Measurements from ENCODE around the gene CTNND1. TPM values are rescaled to one million over a fixed set of nuclear protein-coding genes. Genes with fewer than 3 reads are reported as not detected.

CTNND1 gene
- total and polyA plus RNA-seq, 7 donors, result 66.0 to 132 (median 97.7) TPM

DNA sequence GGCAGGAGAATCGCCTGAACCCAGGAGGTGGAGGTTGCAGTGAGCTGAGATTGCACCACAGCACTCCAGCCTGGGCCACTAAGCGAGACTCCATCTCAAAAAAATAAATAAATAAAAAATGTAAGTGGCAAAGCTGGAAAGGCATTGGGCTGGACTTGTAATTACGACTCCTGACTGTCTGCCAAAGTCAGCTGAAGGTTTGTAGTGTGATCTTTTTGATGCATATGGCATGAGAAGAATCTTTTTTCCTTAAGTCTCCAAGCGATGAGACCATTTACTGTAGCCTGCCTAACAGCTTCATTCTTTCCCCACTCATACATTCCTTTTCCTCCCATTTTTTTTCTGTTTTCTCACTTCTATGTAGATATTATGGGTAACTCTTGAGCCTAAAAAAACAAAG, 24.8 kb downstream of the CTNND1 start:
- Histone ChIP-seq H3K4me1 (peaks cover 0 to 95% (median 79%) of the 10 kb centered on the region in 4 donors), H3K9me3 (no peaks in the 10 kb centered on the region), H3K4me3 (no peak overlapping the region), H3K36me3 (peaks cover 0 to 7% (median 0%) of the 10 kb centered on the region in 4 donors), H3K27ac (peak overlapping the region; percentile 43 to 62 (median 46)), H3K27me3 (no peaks in the 10 kb centered on the region)
- intact Hi-C loops (cut with DNase I), result no loop called here
- DNase-seq, result no peak
- 44 to 64% methylated on average over 4 of the region's 4 CpGs for WGBS, 2 donors
- TF ChIP-seq CTCF (IDR thresholded peaks at IDR 0.05) (no peak), POLR2A (IDR thresholded peaks at IDR 0.05) (no peak), EP300 (IDR thresholded peaks at IDR 0.05) (no peak), POLR2AphosphoS5 (IDR thresholded peaks at IDR 0.05) (no peak)

GRCh38 chr11:57787006-57787604, 25.5 kb downstream of the CTNND1 start:
- no peaks in the 10 kb centered on the region for H3K9me3 ChIP-seq
- WGBS, 2 donors, result 68 to 81% methylated on average over 4 of the region's 4 CpGs
- intact Hi-C loops (cut with DNase I), result no loop called here
- no peak for DNase-seq
- no peaks in the 10 kb centered on the region for H3K27me3 ChIP-seq
- no peak overlapping the region for H3K4me3 ChIP-seq
- H3K4me1 ChIP-seq, result peaks cover 0 to 95% (median 80%) of the 10 kb centered on the region in 4 donors
- no peak for TF ChIP-seq POLR2A (IDR thresholded peaks at IDR 0.05)
- no peak for TF ChIP-seq CTCF (IDR thresholded peaks at IDR 0.05)
- TF ChIP-seq EP300 (IDR thresholded peaks at IDR 0.05), result no peak
- no peak for TF ChIP-seq POLR2AphosphoS5 (IDR thresholded peaks at IDR 0.05)
- peak overlapping the region; percentile 38 to 62 (median 46) for H3K27ac ChIP-seq
- peaks cover 0 to 13% (median 0%) of the 10 kb centered on the region in 4 donors for H3K36me3 ChIP-seq

DNA sequence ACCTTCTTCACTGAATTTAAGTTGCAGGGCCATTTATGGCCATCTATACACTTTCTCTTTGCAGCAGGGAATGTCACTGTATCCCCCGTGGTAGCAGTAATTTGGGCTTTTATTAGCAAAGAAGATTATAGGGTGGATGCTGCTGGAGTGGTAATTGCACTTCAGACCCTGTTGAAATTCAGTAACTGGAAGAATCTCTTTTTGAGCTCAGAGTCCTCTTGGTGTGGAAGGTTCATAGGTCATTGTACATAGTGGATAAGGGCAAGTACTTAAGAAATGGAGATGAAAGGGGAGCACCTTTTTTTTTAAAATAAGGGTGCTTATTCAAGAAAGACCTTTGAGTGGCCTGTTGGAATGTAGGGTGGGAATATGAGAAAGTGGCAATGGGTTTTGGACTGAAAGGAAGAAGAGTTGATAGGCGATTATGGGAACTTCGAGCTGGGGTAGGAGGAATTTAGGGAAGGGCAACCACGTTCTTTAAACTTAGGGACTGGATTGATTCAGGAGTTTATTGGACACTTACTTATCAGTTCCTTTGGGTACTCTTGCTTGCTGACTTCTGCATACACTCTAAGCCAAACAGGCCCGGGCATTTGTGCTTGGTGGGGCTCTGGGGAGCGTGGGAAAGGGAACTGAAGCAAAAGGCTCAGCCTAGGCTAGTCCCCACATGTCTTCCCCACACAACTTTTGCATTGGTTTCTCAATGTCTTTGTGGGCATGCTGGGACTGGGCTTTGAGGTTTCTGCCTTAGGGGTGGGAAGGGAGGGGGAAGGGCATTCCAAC, 26.5 kb downstream of the CTNND1 start:
- DNase-seq, result no peak
- Histone ChIP-seq H3K9me3 (no peaks in the 10 kb centered on the region), H3K36me3 (peaks cover 0 to 13% (median 0%) of the 10 kb centered on the region in 4 donors), H3K27me3 (no peaks in the 10 kb centered on the region), H3K27ac (peak overlapping the region in 3 of 4 donors; percentile 29 to 62 (median 49)), H3K4me1 (peaks cover 0 to 95% (median 83%) of the 10 kb centered on the region in 4 donors), H3K4me3 (no peak overlapping the region)
- 52 to 71% methylated on average over 6 of the region's 6 CpGs for WGBS, 2 donors
- intact Hi-C loops (cut with DNase I), result no loop called here
- TF ChIP-seq CTCF (IDR thresholded peaks at IDR 0.05) (no peak), EP300 (IDR thresholded peaks at IDR 0.05) (no peak), POLR2AphosphoS5 (IDR thresholded peaks at IDR 0.05) (no peak), POLR2A (IDR thresholded peaks at IDR 0.05) (no peak)

GRCh38 chr11:57788703-57789088, 27.1 kb downstream of the CTNND1 start:
- peaks cover 0 to 16% (median 0%) of the 10 kb centered on the region in 4 donors for H3K36me3 ChIP-seq
- no peaks in the 10 kb centered on the region for H3K27me3 ChIP-seq
- H3K27ac ChIP-seq, result peak overlapping the region in 3 of 4 donors; percentile 29 to 62 (median 49)
- no peaks in the 10 kb centered on the region for H3K9me3 ChIP-seq
- peaks cover 0 to 96% (median 86%) of the 10 kb centered on the region in 4 donors for H3K4me1 ChIP-seq
- no peak overlapping the region for H3K4me3 ChIP-seq
- DNase-seq, result no peak
- TF ChIP-seq POLR2AphosphoS5 (IDR thresholded peaks at IDR 0.05) (no peak), POLR2A (IDR thresholded peaks at IDR 0.05) (no peak), CTCF (IDR thresholded peaks at IDR 0.05) (no peak), EP300 (IDR thresholded peaks at IDR 0.05) (no peak)
- intact Hi-C loops (cut with DNase I), result no loop called here

All from sigmoid colon (tissue), 7 donors.